ENCODE results near the gene DCDC2.
"Not testable (repeated sequence)": the region's sequence is repeated elsewhere in the genome, so short reads cannot be mapped to it uniquely, and the experiment has no call there.

Gene DCDC2

DNA sequence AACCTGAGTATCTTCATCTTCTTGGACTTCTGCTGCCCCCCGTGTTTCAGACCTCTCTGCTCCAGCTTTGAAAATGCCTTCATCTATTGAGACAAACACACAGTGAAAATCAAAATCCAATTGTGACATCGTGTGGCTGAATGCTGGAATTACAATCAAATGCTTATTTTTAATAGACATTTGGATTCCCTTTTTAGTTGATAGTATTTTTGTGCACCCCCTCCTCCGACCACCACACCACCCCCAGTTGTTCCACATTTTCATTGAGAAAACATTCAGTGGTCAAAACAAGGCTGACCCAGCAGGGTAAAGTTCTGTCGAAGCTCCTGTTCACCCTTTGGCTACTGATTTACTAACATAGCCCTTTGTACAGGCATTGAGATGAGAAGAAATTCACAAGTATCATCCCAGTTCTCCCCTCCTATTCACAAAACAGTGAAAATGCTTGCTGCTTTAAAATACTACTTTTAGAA is 152.8 kb downstream of the DCDC2 start:
- DNase-seq: peak; percentile 15

DNA sequence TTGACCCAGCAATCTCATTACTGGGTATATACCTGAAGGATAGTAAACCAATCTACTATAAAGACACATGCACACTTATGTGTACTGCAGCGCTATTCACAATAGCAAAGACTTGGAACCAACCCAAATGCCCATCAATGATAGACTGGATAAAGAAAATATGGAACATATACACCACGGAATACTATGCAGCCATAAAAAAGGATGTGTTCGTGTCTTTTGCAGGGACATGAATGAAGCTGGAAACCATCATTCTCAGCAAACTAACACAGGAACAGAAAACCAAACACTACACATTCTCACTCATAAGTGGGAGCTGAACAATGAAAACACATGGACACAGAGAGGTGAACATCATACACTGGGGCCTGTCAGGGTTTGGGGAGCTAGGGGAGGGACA is 153.7 kb downstream of the DCDC2 start:
- DNase-seq: not testable (repeated sequence)

GRCh38 chr6:24197892-24198291 is 160.0 kb downstream of the DCDC2 start:
- DNase-seq: no peak

GRCh38 chr6:24195836-24196597 is 161.8 kb downstream of the DCDC2 start:
- no peak for DNase-seq

GRCh38 chr6:24194978-24195700 is 162.7 kb downstream of the DCDC2 start:
- no peak for DNase-seq

- no peak for DNase-seq
Observed at GRCh38 chr6:24193364-24193763, 164.5 kb downstream of the DCDC2 start.

DNA sequence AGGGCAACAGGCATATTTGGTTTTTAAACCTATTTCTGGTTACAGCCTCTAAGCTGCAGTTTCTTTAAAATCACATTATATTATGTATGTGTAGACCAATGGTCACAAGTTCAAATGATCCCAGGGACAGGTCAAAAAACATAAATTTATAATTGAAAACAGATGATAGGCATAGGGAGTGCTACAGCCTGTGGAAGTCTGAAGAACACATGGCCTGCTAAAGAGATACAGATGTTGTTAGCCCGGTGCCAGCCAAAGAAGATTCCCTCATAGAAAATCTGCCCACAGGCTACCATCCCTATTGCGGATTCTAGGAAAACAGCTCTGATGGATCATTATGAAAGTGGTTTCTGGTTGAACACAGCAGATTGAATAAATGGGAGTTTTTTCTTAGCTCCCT is 166.5 kb downstream of the DCDC2 start:
- no peak for DNase-seq

GRCh38 chr6:24188578-24189080 is 169.2 kb downstream of the DCDC2 start:
- DNase-seq: no peak

- no peak for DNase-seq
Observed at GRCh38 chr6:24187965-24188577, 169.8 kb downstream of the DCDC2 start.

GRCh38 chr6:24186349-24186748 is 171.5 kb downstream of the DCDC2 start:
- DNase-seq: no peak

DNA sequence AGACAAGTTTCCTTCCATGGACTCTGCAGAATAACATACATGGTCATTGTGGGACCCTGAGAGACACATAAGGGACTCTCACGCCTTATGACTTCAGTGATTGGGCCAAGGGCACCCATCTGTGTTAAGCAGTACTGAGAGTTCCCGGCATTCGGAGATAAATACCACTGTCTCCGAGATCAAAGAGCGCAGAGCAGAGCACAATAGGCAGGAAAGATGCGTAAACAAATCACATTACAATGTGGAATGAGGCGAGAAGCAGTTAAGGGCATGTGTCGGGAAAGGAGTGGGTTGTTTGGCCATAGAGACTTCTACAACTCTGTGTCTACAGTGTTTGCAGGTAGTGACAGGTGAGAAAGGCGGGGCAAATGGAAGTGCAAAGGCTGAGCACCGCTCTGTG is 174.3 kb downstream of the DCDC2 start:
- DNase-seq: no peak

DNA sequence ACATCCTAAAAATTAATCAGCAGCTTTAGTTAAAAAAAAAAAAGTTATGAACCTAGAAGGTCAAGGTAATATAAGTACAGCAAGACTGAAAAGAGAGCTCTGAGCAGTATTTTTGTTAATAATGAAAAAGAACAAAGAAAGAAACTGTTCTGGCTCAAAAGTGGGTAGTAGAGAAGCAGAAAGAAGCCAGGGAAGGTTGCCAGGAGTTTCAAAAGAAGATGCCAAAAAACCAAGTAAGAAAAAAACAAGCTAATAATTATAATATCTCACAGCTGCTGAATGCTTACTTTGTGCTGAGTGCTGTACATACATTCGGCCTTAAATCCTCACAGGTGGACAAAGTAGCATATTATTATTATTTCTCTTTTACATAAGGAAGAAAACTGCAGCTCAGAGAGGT is 200.0 kb downstream of the DCDC2 start:
- no peak for DNase-seq

GRCh38 chr6:24154121-24154520 is 203.7 kb downstream of the DCDC2 start:
- DNase-seq: no peak

GRCh38 chr6:24152014-24152413 is 205.8 kb downstream of the DCDC2 start:
- no peak for DNase-seq

DNA sequence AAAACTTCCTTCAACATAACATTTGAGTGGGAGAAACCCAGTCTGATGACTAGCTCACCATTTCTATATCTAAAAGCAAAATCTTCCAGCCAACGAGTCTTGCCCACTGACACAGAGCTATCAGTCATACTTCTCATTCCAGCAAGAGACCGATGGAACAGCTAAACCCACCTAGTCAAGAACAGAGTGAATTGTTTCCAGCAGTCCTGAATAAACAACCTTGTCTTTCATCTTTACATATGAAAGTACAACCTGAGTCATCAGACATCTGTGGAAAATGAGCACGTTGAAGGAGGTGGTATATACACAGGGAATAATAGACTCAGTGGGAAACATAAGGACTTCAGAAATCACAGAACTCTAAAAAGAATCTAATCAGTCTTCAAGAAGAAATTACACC is 208.0 kb downstream of the DCDC2 start:
- no peak for DNase-seq

DNA sequence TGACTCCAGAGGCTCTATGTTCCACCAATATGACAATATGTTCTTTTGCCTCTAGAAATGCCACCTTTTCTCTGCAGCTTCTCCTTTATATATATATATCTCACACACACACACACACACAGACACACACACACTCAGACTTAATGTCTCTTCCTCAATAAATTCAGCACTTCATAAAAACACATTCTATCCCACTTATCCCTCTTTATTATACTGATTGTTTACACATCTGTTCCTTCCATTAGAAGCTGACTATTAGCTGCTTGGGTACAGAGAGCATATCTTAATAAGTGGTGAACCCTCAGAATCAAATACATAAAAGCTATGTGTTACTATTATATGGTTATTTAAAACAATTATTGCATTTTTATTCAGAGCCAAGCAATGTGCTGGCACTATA is 208.6 kb downstream of the DCDC2 start:
- no peak for DNase-seq

- no peak for DNase-seq
Observed at GRCh38 chr6:24148684-24149083, 209.2 kb downstream of the DCDC2 start.

- DNase-seq: no peak
Observed at GRCh38 chr6:24148154-24148570, 209.7 kb downstream of the DCDC2 start.

- no peak for DNase-seq
Observed at GRCh38 chr6:24147511-24148153, 210.2 kb downstream of the DCDC2 start.

DNA sequence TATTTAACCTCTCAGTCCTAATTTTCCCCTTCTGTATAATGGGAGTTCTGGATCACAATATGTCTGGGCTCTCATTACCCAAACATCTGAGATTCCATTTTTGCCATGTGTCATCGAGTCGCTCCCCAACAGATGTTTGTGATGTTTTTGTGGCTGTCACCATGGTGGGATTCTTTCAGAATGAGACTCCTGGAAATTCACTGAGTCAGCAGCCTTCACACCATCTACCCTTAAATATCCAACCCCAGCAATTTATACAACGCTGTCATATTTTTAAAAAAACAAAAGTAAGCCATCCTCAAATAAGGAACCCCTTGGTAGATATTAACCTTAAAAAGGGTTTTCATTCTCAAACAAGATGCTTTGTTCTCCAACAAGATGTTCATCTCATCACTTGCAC is 211.0 kb downstream of the DCDC2 start:
- no peak for DNase-seq

GRCh38 chr6:24145690-24146131 is 212.1 kb downstream of the DCDC2 start:
- no peak for DNase-seq

GRCh38 chr6:24142733-24143132 is 215.1 kb downstream of the DCDC2 start:
- not testable (repeated sequence) for DNase-seq

- DNase-seq: no peak
Observed at GRCh38 chr6:24140591-24140990, 217.3 kb downstream of the DCDC2 start.

All from SHP77 treated with DMSO at 0.1 percent for 48 hours (cell line).